Right ventricle myocardium inferior (tissue), 1 donor: Measurements from ENCODE around the gene ANO2. TPM values are rescaled to one million over a fixed set of nuclear protein-coding genes. Genes with fewer than 3 reads are reported as not detected.

Source experiments
- ATAC-seq: fragments of 200-7000 bp; cut with Tn5 transposase; one replicate; pipeline ENCODE4 v1.9.1; 2020; ENCODE audit warnings: mild to moderate bottlenecking, moderate library complexity
- DNase-seq: peaks from one replicate; pipeline ENCODE4 v3.0.0; 2021; ENCODE audit errors: missing footprints
- intact Hi-C: fragments of 100-400 bp; cut with DNase I; formaldehyde crosslinking; loops from one replicate; pipeline ENCODE4 v1.11.0; 2022
- total RNA-seq: library from RNA; stranded (reverse); fragmentation: NEBNext Ultra II Directional; extraction: Animal tissue kit (Norgen Biotek cat#: 25700); gene quantifications from one replicate; pipeline ENCODE4 v1.2.1, GENCODE V29; 2021
- donor health status: DM: no; HTN: yes; CAD: no; lungs with severe emphysema.

Gene ANO2
- total RNA-seq, 1 donor from 2014 or later: 19.5 TPM

GRCh38 chr12:5524769-5525436, 420.2 kb downstream of the ANO2 start:
- DNase-seq (no peak), ATAC-seq (no peak)
- intact Hi-C loops: no loop called here

DNA sequence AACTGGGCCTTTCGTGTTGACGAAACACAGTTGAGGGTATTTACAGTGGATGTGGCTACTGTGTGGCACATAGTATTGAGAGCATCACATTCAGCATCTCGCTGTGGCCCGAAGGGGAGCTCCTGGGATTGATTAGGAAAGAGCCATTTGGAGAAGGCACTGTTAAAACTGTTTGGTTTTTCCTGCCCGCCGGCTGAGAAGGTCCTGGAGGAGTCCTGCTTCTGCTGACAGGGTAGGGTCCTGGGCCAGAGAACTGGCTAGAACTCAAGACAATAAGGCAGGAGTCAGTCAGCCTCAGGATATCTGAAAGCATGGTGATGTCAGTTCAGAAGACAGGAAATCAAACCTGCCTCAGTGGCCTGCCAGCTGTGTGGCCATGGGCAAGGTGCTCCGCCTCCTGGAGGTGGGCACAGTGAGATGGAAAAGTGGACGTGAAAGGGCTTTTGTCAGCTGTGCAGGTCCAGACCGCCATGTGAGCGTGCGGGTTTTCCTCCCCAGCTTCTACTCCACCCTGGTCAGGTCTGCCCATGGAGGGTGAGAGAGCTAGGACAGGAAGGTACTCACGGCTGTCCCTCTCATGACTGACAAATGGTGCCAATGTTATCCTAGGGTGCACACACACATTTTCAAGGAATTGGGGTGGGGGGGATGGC, 420.8 kb downstream of the ANO2 start:
- intact Hi-C loops: no loop called here
- no peak for ATAC-seq
- DNase-seq: no peak

- no peak for ATAC-seq
- DNase-seq: no peak
- intact Hi-C loops: no loop called here
Observed at GRCh38 chr12:5523396-5524115, 421.5 kb downstream of the ANO2 start.

GRCh38 chr12:5522432-5523335, 422.4 kb downstream of the ANO2 start:
- DNase-seq (no peak), ATAC-seq (no peak)
- intact Hi-C loops: no loop called here

DNA sequence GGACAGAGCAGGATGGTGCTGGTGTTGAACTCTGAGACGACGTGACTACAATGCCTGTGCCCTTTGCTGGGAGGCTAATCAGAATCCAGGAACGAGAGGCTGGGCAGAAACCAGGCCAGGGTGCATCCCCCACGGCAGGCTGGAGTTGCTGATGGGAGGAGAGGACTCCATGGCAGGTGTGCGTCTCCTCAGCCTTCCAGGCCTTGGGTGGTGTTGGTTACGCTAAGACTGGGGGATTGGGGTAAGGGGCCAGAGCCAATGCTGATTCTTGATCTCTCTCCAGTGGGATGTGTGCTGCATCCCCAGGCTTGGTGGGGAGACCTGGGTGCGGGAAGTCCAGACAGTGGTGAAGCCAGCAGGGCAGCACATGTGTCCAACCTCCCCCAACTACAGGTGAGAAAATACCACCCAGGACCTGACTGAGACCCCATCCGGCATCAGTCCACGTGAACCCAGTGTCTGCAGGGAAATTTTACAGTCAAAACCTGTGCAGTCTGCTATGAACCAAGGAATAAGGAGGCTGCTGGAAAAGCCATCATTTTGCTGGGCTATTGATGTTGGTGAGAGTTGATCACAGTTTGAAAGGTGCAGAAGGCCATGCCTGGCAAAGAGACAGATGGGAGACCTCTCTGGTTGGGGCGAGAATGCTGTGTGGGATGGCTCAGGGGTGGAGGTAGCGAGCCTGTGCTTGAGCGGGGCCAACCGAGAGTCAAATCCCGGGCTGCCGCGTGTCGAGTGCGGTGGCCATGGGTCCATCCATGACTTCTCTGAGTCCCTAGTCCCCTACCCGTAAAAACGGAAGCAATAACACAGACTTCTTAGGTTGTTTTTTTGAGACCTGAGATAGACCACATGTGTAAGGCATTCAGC, 423.4 kb downstream of the ANO2 start:
- ATAC-seq: no peak
- no peak for DNase-seq
- intact Hi-C loops: no loop called here

DNA sequence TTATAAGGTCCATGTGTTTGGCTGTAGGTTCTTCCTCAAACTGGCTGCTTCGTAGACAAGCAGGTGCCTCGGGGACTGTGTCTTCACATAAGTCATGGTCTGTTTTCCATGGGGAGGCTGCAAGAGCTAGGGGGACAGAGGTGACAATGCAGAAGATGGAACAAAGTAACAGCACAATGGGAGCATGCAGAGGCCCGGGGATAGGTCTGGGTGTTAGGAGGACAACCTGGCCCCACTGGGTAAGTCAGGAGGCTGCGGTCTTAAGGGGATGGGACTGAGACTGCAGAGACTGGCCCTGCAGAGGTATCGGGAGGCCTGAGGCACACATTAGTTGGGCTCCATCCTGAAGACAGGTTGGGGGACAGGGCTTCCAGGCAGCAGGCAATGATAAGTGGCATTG, 424.2 kb downstream of the ANO2 start:
- ATAC-seq: no peak
- no peak for DNase-seq

GRCh38 chr12:5520037-5520436, 425.0 kb downstream of the ANO2 start:
- ATAC-seq (no peak), DNase-seq (no peak)
- intact Hi-C loops: no loop called here

More for the DNA sequence above, 424.2 kb downstream of the ANO2 start:
- intact Hi-C loops: no loop called here

GRCh38 chr12:5518584-5519365, 426.3 kb downstream of the ANO2 start:
- intact Hi-C loops: no loop called here
- DNase-seq: no peak
- ATAC-seq: no peak

GRCh38 chr12:5516371-5517241, 428.5 kb downstream of the ANO2 start:
- intact Hi-C loops: no loop called here
- ATAC-seq (no peak), DNase-seq (no peak)

- DNase-seq (no peak), ATAC-seq (no peak)
- intact Hi-C loops: no loop called here
Observed at GRCh38 chr12:5515458-5515857, 429.6 kb downstream of the ANO2 start.

DNA sequence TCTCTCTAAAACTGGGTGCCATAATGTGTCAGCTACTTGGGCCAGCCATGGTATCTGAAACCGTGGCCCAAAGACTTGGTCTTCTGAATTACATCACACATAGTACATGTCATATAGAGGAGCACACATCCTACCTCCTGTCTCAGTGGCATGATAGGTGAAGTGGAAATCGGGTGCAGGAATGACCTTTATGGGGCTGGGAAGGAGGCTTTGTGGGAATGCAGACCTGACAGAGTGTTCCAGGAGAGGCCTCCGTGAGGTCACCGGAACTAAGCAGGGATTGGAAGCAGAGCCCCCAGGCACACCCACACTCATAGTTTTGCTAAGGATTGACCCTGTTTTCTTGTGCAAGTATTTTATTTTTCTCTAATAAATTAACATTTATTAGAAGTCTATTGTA, 430.5 kb downstream of the ANO2 start:
- DNase-seq (no peak), ATAC-seq (no peak)
- intact Hi-C loops: no loop called here

DNA sequence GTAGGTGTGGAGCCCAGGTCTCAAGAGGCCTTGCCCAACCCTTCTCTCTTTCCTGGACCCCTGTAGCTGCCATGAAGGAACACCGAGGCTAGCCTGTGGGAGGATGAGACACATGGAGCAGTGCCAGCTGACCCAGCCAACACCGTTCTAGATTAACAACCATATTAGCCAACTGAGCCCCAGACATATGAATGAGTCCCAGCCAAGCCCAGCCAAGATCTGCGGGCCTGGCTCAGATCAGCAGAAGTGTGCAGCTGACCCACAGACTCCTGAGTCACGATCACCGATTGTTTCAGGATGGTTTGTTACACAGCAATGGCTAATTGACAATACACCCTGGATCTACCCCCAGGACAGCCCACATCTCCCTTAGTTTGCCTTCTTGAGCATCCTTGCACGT, 431.0 kb downstream of the ANO2 start:
- intact Hi-C loops: no loop called here
- ATAC-seq: no peak

DNA sequence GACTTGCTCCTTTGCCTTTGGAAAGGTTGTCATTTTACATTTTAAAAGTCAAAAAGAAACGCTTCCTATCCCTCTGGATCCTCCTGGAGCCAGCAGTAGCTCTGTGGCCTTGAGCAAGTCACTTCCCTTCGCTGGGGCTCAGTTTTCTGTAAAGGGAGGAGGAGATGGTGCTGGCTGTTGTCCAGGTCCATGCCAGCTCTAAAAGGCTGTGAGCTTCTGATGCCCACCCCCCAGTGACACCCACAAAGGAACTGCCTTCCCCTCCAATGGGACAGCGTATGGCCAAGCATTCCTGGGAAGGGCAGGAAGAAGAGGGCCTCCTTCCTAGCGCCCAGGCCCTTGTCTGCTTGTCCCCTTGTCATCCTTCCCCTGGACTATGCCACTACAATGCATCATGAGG, 431.7 kb downstream of the ANO2 start:
- intact Hi-C loops: no loop called here
- no peak for DNase-seq

More for the DNA sequence above, 431.0 kb downstream of the ANO2 start:
- no peak for DNase-seq

More for the DNA sequence above, 431.7 kb downstream of the ANO2 start:
- no peak for ATAC-seq
